ENCODE measurements around the gene PRLR.
A peak's percentile ranks its signal among the peaks of the same experiment; 100 is the strongest.

Gene PRLR

GRCh38 chr5:35026941-35027340, 203.3 kb downstream of the PRLR start:
- no peak for DNase-seq

GRCh38 chr5:35026280-35026840, 203.9 kb downstream of the PRLR start:
- DNase-seq, result no peak

- DNase-seq, result no peak
These were observed 205.3 kb downstream of the PRLR start for GRCh38 chr5:35024911-35025510.

DNA sequence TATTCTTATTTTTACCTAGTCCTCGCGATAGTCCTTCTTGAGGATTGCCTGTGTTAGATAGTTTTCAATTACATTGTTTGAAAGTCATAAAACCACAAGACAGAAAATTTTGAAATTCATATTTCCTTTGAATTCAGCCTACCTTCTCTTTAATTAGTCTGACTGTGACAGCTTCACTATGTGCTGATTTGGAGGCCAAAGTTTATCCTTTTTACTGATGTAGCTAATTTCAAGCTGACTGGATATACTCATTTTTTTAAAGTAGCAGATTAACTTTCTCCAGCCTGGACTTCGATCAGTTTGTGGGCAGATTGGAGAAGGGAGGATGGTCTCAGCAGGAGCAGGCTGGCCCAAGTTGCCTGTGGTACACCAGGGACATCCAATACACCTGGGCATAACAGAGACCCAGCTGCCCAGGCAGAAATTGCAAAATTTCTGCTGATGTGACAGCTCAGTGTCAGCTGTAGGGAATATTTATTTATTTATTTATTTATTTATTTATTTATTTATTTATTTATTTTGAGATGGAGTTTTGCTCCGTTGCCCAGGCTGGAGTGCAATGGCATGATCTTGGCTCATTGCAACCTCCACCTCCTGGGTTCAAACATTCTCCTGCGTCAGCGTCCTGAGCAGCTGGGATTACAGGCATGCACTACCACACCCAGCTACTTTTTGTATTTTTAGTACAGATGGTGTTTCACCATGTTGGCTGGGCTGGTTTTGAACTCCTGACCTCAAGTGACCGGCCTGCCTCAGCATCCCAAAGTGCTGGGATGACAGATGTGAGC, 206.7 kb downstream of the PRLR start:
- no peak for DNase-seq

- no peak for DNase-seq
These were observed 213.9 kb downstream of the PRLR start for GRCh38 chr5:35016174-35017051.

DNA sequence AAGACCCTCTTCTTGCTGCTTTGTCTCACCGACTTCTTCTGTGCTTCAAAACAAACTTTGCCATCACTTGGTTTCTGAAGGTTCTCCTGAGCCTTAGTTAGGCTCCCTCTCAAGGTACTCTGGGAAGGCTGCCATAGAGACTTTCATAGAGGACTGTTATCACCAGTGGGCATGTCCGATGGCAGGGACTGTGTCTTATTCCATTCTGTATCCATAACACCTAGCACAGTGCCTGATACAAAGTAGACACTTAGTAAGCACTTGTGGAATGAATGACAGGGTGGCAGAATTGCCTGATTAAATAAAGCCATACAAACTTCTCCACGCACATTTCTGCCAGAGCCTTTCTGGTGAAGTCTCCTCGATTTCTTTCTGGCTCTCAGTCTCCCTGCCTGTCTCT, 215.2 kb downstream of the PRLR start:
- DNase-seq, result no peak

DNA sequence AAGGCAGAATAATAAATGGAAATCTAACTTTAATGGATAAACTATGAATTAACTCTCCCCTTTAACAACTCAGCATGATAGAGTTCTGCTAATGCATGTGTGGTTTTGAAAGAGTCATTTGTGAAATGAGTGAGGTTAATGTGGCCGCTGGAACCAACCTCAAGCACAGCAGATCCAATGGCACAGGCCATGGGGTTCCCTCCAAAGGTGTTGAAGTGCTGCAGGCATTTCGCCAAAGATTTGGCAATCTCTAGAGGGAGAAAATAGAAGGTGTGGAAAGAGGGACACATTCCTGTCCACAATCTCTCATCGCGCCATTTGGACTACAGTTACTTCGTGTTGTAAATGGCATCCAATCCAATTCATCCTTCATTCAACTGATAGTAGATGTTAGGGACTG, 217.5 kb downstream of the PRLR start:
- DNase-seq, result no peak

- DNase-seq, result no peak
These were observed 217.9 kb downstream of the PRLR start for GRCh38 chr5:35012365-35012764.

- no peak for DNase-seq
These were observed 219.6 kb downstream of the PRLR start for GRCh38 chr5:35010676-35011075.

GRCh38 chr5:35009657-35010056, 220.6 kb downstream of the PRLR start:
- DNase-seq, result no peak

GRCh38 chr5:35009019-35009418, 221.3 kb downstream of the PRLR start:
- DNase-seq, result no peak

- no peak for DNase-seq
These were observed 225.5 kb downstream of the PRLR start for GRCh38 chr5:35004771-35005170.

- DNase-seq, result no peak
These were observed 226.1 kb downstream of the PRLR start for GRCh38 chr5:35004200-35004599.

DNA sequence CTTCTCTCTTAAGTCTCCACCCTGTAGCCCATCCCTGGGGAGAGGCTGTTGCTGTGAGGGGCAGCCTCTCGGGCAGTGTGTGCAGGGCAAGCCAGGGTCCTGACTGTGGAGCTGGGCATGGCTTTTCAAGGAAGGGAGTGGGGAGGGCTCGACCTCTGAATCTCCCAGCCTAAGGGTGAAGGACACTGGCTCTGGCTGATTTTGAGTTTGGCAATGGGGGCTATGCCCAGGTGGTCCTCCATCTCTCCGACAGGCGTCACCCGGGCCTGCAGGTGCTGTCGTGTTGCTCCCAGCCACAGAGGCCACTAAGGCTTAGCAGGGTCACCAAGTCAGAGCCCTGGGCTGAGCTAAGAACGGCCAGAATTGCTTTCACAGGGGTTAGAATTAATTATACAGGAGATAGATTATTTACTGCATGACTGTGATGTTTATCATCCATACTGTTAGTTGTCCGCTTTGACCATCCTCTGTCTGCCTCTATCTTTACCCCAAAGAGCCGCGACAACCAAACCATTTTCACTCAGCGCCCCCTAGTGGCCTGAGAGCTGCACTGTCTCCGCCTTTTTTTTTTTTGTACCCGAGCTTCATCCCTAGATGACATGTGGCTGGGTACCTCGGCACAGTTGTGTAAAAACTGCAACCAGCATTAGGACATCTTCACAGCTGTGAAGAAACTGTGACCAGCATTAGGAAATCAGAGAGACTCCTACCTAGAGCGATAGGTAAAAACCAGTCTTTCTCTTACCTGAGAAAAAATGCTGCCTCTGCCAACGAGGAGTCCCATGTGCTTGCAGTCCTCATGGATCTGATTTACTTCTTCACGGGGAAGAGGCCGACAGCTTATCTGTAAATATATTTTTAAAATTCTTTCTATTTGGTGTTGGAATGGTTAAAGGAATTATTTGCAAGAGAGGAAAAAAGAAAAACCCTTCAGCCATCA, 227.0 kb downstream of the PRLR start:
- peak; percentile 76 for DNase-seq

DNA sequence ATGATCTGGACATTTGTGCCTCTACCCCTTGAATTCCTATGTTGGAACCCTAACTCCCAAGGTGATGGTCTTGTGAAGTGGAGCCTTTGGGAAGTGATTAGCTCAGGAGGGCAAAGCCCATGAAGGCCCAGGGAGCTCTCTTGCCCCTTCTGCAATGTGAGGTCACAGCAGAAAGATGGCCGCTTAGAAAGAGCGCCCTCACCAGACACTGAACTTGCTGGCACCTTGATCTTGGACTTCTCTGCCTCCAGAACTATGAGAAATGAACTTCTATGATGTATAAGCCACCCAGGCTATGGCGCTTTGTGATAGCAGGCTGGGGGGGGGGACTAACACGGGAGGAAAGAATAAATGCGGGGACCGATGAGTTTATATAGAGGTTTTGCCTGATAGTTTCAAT, 227.8 kb downstream of the PRLR start:
- DNase-seq, result no peak

DNA sequence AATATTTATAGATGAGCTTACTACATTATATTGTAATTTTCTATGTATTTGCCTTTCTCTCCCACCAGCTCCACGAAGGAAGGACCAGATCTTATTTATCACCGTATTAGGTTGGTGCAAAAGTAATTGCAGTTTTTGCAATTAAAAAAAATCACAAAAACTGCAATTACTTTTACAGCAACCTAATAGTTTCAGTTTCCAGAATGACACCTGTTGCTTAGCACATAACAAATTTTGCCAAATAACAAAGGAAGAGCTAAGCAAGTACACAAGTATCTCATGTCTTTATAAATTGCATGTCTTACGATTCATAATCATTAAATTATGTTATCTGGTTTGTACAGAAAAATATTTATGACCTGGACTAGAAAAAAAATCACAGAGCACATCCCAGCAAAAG, 228.4 kb downstream of the PRLR start:
- no peak for DNase-seq

All from 8988T (cell line).